ENCODE results near the gene WDR45. TPM values are rescaled to one million over a fixed set of nuclear protein-coding genes. Genes with fewer than 3 reads are reported as not detected.

Gene WDR45
- polyA plus RNA-seq, 1 donor (not counting 4 experiments of a cell fraction or from before 2014, with no cell fraction given), result 43.1 TPM

DNA sequence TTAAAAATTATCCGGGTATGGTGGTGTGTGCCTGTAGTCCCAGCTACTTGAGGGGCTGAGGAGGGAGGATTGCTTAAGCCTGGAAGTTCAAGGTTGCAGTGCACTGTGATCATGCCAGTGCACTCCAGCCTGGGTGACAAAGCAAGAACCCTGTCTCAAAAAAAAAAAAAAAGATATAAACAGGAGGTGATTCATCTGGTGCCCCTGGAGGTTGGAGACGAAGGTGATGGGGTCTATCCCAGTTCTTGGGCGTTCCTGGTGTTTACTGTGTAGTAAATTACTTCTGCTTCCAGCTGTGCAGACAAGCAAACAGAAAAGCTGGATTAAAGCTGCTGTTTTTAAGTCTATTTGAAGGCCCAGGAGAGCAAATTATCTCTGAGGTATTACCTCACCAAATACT lies 23.9 kb upstream of the WDR45 start:
- no peak overlapping the region for H3K27ac ChIP-seq (ENCODE audit: control insufficient read depth, insufficient read depth, low read length)
- dilution Hi-C loops (cut with MboI; ENCODE audit: extremely low pct_ligation_motif_present, low sequenced_read_pairs), result no loop called here
- no peaks in the 10 kb centered on the region for H4K20me1 ChIP-seq (ENCODE audit: control insufficient read depth, extremely low read depth, insufficient read depth, low read length)
- peaks cover 4% of the 10 kb centered on the region for H3K4me1 ChIP-seq (ENCODE audit: control insufficient read depth, extremely low read depth, insufficient read depth, low read length)
- H3K9ac ChIP-seq (ENCODE audit: control insufficient read depth, extremely low read depth, insufficient read depth, low read length), result no peak overlapping the region
- H3K36me3 ChIP-seq (ENCODE audit: control insufficient read depth in 2 of 2, extremely low read depth in 1 of 2, insufficient read depth in 2 of 2, low read length in 2 of 2), result no peaks in the 10 kb centered on the region
- H3K27me3 ChIP-seq (ENCODE audit: control insufficient read depth, extremely low read depth, insufficient read depth, low read length), result no peaks in the 10 kb centered on the region
- H3K9me3 ChIP-seq (ENCODE audit: control insufficient read depth, low read depth, low read length), result no peaks in the 10 kb centered on the region
- H3K79me2 ChIP-seq (ENCODE audit: control insufficient read depth, insufficient read depth, low read length), result no peaks in the 10 kb centered on the region
- FAIRE-seq, result no peak
- H3K9me1 ChIP-seq (ENCODE audit: control insufficient read depth, extremely low read depth, insufficient read depth, low read length), result no peaks in the 10 kb centered on the region
- DNase-seq (ENCODE audit: low read depth, low spot score), result no peak
- no peak for TF ChIP-seq EZH2 (IDR thresholded peaks at IDR 0.05; ENCODE audit: low read length)
- no peak for TF ChIP-seq CTCF (optimal IDR thresholded peaks at IDR 0.05 in 1 of 3, IDR thresholded peaks at IDR 0.05 in 1 of 3, conservative IDR thresholded peaks at IDR 0.05 in 1 of 3; ENCODE audit: extremely low read depth in 1 of 3, insufficient read depth in 2 of 3, low read length in 3 of 3)
- no peak overlapping the region for H2AFZ ChIP-seq (ENCODE audit: control insufficient read depth, low read length)
- no peak overlapping the region for H3K4me2 ChIP-seq (ENCODE audit: control insufficient read depth, extremely low read depth, insufficient read depth, low read depth, low read length)
- H3K4me3 ChIP-seq (ENCODE audit: control insufficient read depth in 2 of 3, extremely low read depth in 1 of 3, insufficient read depth in 2 of 3, low read depth in 1 of 3, low read length in 3 of 3), result no peak overlapping the region

DNA sequence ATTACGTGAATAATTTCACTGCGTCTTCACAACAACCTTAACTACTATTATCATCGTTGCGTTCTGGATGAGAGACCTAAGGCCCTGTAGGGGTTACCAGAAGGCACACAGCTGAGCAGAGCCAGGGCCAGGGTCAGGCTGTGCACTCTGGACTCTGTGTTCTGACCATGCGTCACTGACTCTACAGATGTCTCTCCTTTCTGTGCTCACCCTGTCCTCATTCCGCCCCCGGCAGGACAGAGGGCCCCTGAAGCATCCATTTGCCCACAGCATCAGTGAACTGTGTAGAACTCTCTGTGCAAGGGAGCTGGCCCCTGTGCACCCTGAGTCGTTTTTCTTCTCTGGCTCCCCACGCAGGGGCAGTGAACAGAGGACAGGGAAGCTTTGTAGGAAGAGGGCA lies 22.5 kb upstream of the WDR45 start:
- Histone ChIP-seq H3K9ac (ENCODE audit: control insufficient read depth, extremely low read depth, insufficient read depth, low read length) (no peak overlapping the region), H2AFZ (ENCODE audit: control insufficient read depth, low read length) (no peak overlapping the region), H3K36me3 (ENCODE audit: control insufficient read depth in 2 of 2, extremely low read depth in 1 of 2, insufficient read depth in 2 of 2, low read length in 2 of 2) (no peaks in the 10 kb centered on the region), H3K79me2 (ENCODE audit: control insufficient read depth, insufficient read depth, low read length) (no peaks in the 10 kb centered on the region), H3K9me3 (ENCODE audit: control insufficient read depth, low read depth, low read length) (no peaks in the 10 kb centered on the region), H3K27me3 (ENCODE audit: control insufficient read depth, extremely low read depth, insufficient read depth, low read length) (no peaks in the 10 kb centered on the region), H3K4me1 (ENCODE audit: control insufficient read depth, extremely low read depth, insufficient read depth, low read length) (peaks cover 4% of the 10 kb centered on the region), H3K4me2 (ENCODE audit: control insufficient read depth, extremely low read depth, insufficient read depth, low read depth, low read length) (no peak overlapping the region), H3K9me1 (ENCODE audit: control insufficient read depth, extremely low read depth, insufficient read depth, low read length) (no peaks in the 10 kb centered on the region), H3K27ac (ENCODE audit: control insufficient read depth, insufficient read depth, low read length) (no peak overlapping the region), H3K4me3 (ENCODE audit: control insufficient read depth in 2 of 3, extremely low read depth in 1 of 3, insufficient read depth in 2 of 3, low read depth in 1 of 3, low read length in 3 of 3) (no peak overlapping the region), H4K20me1 (ENCODE audit: control insufficient read depth, extremely low read depth, insufficient read depth, low read length) (no peaks in the 10 kb centered on the region)
- TF ChIP-seq EZH2 (IDR thresholded peaks at IDR 0.05; ENCODE audit: low read length), result no peak
- no peak for TF ChIP-seq CTCF (optimal IDR thresholded peaks at IDR 0.05 in 1 of 3, IDR thresholded peaks at IDR 0.05 in 1 of 3, conservative IDR thresholded peaks at IDR 0.05 in 1 of 3; ENCODE audit: extremely low read depth in 1 of 3, insufficient read depth in 2 of 3, low read length in 3 of 3)
- DNase-seq (ENCODE audit: low read depth, low spot score) (no peak), FAIRE-seq (no peak)
- dilution Hi-C loops (cut with MboI; ENCODE audit: extremely low pct_ligation_motif_present, low sequenced_read_pairs), result no loop called here
